Activated naive CD4-positive, alpha-beta T cell treated with anti-CD3 and anti-CD28 coated beads, Interleukin-2, amount 50 U/mL, for 16 hours (primary cell): ENCODE data around the gene NDUFB6.
"Not testable (repeated sequence)": the region's sequence is repeated elsewhere in the genome, so short reads cannot be mapped to it uniquely, and the experiment has no call there.

Experiments
- DNase-seq: peaks from one replicate; pipeline ENCODE4 v3.0.0-alpha.2; 2020

NDUFB6 gene

DNA sequence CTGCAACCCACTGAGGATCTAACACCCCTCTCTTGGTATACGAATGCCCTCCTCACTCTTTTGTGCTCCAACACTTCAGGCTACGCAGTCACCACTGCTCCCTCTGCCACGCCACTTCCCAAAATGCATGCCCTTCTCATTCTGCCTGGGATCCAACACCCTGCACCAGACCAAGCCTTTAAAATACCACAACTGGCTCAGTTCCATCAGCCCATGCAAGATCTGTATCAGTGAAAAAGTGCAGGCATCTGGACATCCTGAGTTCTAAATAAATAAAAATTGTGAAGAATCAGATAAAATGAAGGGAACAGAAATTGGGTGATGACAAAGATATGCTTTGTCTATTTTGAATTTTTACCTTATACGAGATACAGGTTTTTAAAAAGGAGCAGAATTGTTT is 2.7 kb downstream of the NDUFB6 start:
- DNase-seq, result no peak

GRCh38 chr9:32566770-32567169 is 6.2 kb downstream of the NDUFB6 start:
- DNase-seq, result no peak

DNA sequence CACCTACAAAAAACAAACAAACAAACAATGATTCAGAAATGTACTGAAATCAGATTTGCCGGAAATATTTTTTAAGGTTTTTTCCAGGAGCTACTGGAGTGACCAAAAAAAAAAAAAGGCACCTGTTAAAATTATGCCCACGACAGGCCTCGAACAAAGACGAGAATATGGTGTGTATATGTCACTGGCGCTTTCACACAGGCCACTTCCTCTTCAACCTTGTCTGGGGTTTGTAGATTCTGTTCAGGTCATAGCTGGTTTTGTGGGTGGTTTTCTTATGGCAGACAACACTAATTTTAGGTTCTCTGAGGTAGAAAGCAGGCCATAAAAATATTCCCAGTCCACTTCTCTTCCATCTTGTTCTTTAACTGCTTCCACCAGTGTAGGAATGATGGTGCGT is 7.0 kb downstream of the NDUFB6 start:
- DNase-seq, result no peak

- no peak for DNase-seq
Measured at GRCh38 chr9:32558408-32558934, 14.5 kb downstream of the NDUFB6 start.

GRCh38 chr9:32554591-32554990 is 18.4 kb downstream of the NDUFB6 start:
- no peak for DNase-seq

DNA sequence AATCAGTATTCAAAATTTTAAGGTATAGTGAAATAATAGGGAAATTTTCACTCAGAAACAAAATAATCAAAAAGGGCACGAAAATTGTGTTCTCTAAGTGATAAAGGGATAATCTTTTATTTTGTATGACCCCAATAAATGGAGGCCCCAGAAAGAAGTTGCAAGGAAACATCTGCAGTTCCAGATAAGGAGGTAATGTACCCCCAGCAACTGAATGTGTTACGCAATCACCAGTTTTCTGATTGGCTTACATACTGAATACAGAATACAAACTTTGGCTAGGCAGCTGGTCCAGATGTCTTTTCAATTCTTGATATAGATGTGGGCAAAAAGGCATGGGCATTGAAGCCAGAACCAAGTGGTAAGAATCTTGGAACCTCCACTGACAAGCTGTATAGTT is 18.9 kb downstream of the NDUFB6 start:
- DNase-seq, result no peak

GRCh38 chr9:32552172-32552872 is 20.6 kb downstream of the NDUFB6 start, which contains the start of the genes SMIM27 and TOPORS:
SMIM27 (plus strand) TSS chr9:32552327; CDS start chr9:32552435, 108 bp downstream.
TOPORS (minus strand) TSS chr9:32552586; CDS start chr9:32552436, 150 bp downstream.
- DNase-seq, result peak; percentile 93

- peak; percentile 53 for DNase-seq
Measured at GRCh38 chr9:32551276-32552051, 21.5 kb downstream of the NDUFB6 start.

GRCh38 chr9:32550562-32551275 is 22.2 kb downstream of the NDUFB6 start:
- DNase-seq, result peak; percentile 93

DNA sequence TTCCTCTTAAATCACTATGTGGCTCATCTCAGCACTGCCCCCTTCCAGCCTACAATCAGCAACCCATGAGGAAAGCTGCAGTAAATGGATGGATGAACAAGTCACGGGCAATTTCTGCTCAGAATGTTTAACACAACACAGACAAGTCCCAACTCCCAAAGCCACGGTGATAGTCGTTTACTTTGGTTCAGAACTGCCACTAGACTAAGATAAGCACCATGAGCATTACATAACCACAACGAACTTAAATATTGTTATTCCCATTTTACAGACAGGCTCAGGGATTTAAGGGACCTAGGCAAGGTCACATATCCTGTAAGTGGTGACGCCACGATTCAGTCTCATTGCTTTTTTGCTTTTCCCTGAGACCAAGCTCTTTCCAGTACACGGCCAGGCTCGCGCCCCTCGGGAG is 22.8 kb downstream of the NDUFB6 start:
- DNase-seq, result no peak

GRCh38 chr9:32548213-32548612 is 24.7 kb downstream of the NDUFB6 start:
- DNase-seq, result not testable (repeated sequence)

GRCh38 chr9:32545884-32546283 is 27.1 kb downstream of the NDUFB6 start:
- no peak for DNase-seq

DNA sequence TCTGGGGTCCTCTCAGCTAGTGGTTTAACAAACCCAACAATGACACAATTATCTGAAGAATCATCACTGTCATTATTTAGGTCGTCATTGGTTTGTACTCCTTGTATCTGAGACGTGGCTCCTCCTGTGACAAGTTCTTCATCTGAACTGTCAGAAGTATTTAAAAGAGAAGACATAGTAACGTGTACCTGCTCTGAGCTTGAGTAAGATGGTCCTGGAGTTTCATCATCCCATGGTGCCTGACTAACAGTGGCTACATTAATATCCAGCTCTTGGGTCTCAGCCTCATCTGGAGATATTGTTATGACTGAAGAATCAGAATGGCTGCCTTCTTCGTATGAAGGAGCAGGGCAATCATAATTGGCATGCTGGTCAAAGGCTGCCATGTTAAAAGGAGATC is 29.9 kb downstream of the NDUFB6 start:
- DNase-seq, result no peak

DNA sequence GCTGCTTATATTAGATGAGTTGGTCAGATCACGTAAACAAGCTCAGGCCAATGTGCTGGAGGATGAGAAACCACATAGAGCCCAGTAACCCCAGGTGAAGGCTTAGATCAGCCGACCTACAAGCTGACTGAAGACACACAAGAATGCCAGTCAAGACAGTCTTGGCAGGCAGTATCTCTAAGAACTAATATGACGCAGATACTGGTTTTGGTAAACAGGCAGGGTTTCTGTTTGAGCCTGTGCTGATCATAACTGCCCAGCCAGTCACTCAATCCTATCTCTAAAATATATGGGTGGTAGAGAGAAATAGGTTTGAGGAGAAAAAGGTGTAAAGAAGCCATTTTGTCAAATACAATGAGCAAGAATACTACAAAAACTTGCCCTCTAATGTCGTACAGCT is 39.1 kb downstream of the NDUFB6 start:
- no peak for DNase-seq

DNA sequence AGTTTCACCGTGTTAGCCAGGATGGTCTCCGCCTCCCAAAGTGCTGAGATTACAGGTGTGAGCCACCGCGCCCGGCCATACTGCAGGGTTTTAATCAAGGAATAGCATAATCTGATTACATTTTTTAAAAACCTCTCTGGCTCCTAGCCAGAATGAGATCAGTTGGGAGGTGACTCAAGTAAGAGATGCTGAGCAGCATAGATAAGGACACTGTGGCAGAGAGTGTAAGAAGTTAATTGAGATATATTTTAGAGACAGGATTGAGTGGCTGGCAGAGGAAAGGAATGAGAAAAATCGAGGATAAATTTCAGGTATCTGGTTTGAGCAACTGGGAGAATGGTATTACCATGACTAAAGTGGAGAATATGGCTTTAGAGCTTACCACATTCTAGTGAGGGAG is 39.6 kb downstream of the NDUFB6 start:
- no peak for DNase-seq

- no peak for DNase-seq
Measured at GRCh38 chr9:32526707-32527048, 46.3 kb downstream of the NDUFB6 start.

DNA sequence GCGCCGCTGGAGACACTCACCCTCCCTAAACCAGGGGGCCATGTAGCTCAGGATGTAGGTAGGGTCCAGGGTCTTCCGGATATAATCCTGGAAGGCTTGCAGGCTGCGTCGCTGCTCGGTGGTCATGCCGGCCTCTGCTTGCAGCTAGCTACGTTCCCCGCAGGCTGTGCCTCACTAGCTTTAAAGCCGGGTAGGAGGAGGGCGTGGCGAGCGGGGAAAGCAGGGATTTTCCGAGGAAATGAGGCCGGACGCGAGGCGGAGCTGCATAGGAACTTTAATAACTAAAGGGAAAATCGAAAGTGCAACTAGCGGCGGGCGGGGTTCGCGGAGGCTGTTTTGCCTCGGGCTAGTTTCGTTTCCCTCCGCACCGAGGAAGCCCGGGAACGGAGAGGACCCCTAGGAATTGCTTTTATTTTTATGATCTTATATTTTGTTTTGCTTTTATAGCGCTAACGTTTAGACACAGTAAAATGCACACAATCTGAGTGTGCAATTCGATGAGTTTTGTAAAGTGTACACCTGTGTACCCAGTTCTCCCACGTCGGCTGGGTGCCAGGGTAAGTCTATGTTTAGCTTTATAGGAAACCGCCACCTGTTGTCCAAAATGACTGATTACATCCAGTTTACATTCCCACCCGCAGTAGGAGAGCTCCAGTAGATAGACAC is 46.8 kb downstream of the NDUFB6 start, which contains the start of gene RIGI:
RIGI (minus strand) TSS at position 156 of the 666 bp plus-strand sequence; CDS start at position 126, 30 bp downstream.
- peak; percentile 68 for DNase-seq

DNA sequence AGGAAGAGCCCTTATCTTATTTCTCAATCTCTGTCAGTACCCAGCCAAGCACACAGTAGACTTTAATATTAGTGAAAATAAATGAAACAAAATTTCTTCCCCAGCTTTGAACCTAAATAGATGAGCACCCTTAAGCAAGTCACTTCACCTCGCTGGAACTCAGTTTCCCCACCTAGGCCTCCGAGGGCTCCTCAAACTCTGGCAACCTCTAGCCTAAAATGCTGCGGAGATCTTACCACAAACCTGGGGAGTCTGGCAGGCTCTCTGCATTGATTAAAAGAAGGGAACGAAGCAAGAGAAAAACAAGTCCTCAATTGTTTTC is 47.3 kb downstream of the NDUFB6 start:
- DNase-seq, result no peak

GRCh38 chr9:32524892-32525708 is 47.9 kb downstream of the NDUFB6 start:
- DNase-seq, result peak; percentile 21

DNA sequence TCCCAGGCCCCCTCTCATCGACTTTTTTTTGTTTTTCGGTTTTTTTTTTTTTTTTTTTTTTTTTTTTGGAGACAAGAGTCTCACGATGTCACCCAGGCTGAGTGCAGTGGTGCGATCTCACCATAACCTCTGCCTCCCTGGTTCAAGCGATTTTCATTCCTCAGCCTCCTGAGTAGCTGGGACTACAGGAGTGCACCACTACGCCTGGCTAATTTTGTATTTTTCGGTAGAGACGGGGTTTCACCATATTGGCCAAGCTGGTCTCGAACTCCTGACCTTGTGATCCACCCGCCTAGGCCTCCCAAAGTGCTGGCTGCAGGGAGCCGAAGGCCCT is 48.4 kb downstream of the NDUFB6 start:
- DNase-seq, result not testable (repeated sequence)

- no peak for DNase-seq
Measured at GRCh38 chr9:32523910-32524309, 49.0 kb downstream of the NDUFB6 start.

DNA sequence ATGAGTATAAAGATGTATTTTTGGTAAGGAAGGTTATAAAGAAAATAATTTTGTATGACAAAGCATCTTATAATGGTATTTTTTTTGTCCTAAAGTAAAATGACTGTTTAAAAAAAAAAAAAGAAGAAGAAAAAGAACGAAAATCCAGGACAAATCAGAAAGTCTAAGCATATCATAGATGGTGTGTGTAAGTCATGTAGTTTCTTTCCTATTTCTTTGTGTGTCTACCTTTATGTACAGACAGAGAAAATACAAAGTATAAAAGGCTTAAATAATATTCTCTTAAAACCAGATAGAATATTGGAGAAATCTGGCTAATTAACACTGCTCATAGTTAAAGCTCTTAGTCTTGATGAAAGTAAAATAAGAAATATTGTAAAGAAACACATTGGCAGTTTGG is 54.7 kb downstream of the NDUFB6 start:
- DNase-seq, result no peak
